Esophagus squamous epithelium (tissue), 5 donors: ENCODE results near the gene SPDEF. TPM values are rescaled to one million over a fixed set of nuclear protein-coding genes. Genes with fewer than 3 reads are reported as not detected.
A peak's percentile ranks its signal among the peaks of the same experiment; 100 is the strongest.

Source experiments
- DNase-seq: peaks from one replicate; lab custom pipeline; 2025; lab: John Stamatoyannopoulos, UW
- H3K27ac ChIP-seq, 4 donors: fragments of 200-600 bp; sonication (generic); one replicate each; pipeline ENCODE4 v1.5.1; 2016 to 2019; ENCODE audit warnings: mild to moderate bottlenecking in 1 of 4
- H3K27me3 ChIP-seq, 4 donors: fragments of 200-600 bp; sonication (generic); 1 replicate in 3 of 4; 2 replicates in 1 of 4; pipeline versions ENCODE4 v1.5.1 to v1.6.0; 2017 to 2021; ENCODE audit warnings: antibody characterized with exemption in 1 of 4
- H3K36me3 ChIP-seq, 3 donors: fragments of 200-600 bp; sonication (generic); one replicate each; pipeline ENCODE4 v1.5.1; 2016 to 2019
- H3K4me1 ChIP-seq, 3 donors: fragments of 200-600 bp; sonication (generic); one replicate each; pipeline ENCODE4 v1.5.1; 2017 to 2019
- H3K4me3 ChIP-seq, 4 donors: fragments of 200-600 bp; sonication (generic); 1 replicate in 3 of 4; 2 replicates in 1 of 4; pipeline ENCODE4 v1.5.1; 2016 to 2019; ENCODE audit warnings: mild to moderate bottlenecking in 2 of 4, moderate library complexity in 1 of 4
- H3K9me3 ChIP-seq, 3 donors: fragments of 200-600 bp; sonication (generic); one replicate each; pipeline ENCODE4 v1.5.1; 2016 to 2019
- CTCF ChIP-seq, 6 experiments: fragments of 450-650 bp in 4 of 6; fragments of 200-600 bp in 2 of 6; sonication (generic) in 2 of 6; IDR thresholded peaks; one replicate each; pipeline ENCODE4 v1.5.1; 2016 to 2019; ENCODE audit warnings: antibody characterized with exemption in 6 of 6, mild to moderate bottlenecking in 4 of 6, moderate library complexity in 4 of 6
- POLR2A ChIP-seq, 4 donors: fragments of 450-650 bp; IDR thresholded peaks; one replicate each; pipeline ENCODE4 v1.6.1; 2017; ENCODE audit warnings: antibody characterized with exemption in 4 of 4, mild to moderate bottlenecking in 4 of 4, moderate library complexity in 3 of 4
- WGBS, 2 donors: methylation state at CpG; one replicate each; pipeline ENCODE4 v1.1.5; 2018; 5-methylcytosine and 5-hydroxymethylcytosine counted together
- intact Hi-C: fragments of 100-400 bp; cut with DNase I; formaldehyde crosslinking; loops from one replicate; pipeline ENCODE4 v1.15.0; 2022
- total RNA-seq, 4 donors: library from RNA; depleted of rRNA; stranded (reverse); fragments of >200 nt; gene quantifications; one replicate each; pipeline ENCODE4 v1.1.0, GENCODE V29; 2016
- donor health status: DM: yes; HTN: yes; CAD: no.

SPDEF gene
- total RNA-seq, 4 donors from 2014 or later = 0.79 TPM; not detected in 3

- H3K4me1 ChIP-seq = peaks cover 0 to 21% (median 6%) of the 10 kb centered on the region in 3 donors
- TF ChIP-seq CTCF (IDR thresholded peaks at IDR 0.05) (no peak), POLR2A (IDR thresholded peaks at IDR 0.05) (no peak)
- H3K36me3 ChIP-seq = no peaks in the 10 kb centered on the region
- H3K27ac ChIP-seq = no peak overlapping the region
- no peaks in the 10 kb centered on the region for H3K9me3 ChIP-seq
- no peak overlapping the region for H3K4me3 ChIP-seq
- WGBS, 2 donors = 58 to 64% methylated on average over 9 of the region's 16 CpGs
- H3K27me3 ChIP-seq = peaks cover 0 to 8% (median 0%) of the 10 kb centered on the region in 4 donors
- intact Hi-C loops = no loop called here
- no peak for DNase-seq
Measured at GRCh38 chr6:34549026-34549803, 6.9 kb downstream of the SPDEF start.

DNA sequence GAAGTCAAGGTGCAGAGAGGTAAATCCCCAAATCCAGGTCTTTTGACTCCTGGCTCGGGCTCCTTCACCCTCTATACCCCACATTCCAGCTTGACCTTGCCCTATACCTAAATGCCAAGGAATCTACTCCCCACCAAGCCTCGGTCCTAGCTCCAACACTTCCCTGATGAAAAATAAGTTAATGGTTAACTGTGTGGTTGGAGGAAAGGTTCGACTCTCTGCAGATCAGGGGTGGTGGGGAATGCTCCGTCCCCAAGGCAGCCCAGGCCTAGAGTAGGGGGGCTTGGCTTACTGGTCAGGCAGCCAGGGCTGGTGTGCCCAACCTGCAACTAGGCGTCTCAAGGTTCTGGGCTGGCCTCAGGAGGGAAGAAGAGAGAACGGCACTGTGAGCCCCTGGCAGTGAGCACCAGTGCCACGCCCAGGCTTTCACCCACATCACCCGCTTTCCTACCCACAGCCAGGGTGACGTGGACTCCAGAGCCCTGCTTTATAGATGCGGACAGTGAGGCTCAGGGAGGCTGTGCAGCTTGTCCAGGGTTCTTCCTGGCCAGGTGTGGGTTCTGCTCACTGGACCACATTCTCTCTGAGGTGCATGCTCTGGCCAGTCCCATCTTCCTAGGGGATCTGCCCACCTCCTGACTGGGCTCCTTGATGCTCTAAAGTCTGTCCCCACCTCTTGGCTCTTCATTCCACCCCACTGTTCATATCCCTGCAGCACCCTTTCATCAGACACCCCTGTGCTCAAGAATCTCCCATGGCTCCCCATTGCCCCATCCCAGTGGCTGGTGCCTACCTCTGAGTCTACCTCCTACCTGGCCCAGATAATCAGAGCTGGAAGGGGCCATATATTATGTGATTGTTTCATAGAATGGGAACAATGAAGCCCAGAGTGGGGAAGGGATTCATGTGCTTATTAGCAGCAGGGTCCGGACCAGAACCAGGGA is 8.2 kb downstream of the SPDEF start:
- Histone ChIP-seq H3K36me3 (no peaks in the 10 kb centered on the region), H3K27ac (peak overlapping the region in 1 of 4 donors; percentile 16), H3K4me3 (no peak overlapping the region), H3K4me1 (peaks cover 0 to 17% (median 6%) of the 10 kb centered on the region in 3 donors), H3K9me3 (no peaks in the 10 kb centered on the region), H3K27me3 (peaks cover 0 to 8% (median 0%) of the 10 kb centered on the region in 4 donors)
- intact Hi-C loops = no loop called here
- TF ChIP-seq POLR2A (IDR thresholded peaks at IDR 0.05) = no peak
- TF ChIP-seq CTCF (IDR thresholded peaks at IDR 0.05) = no peak
- no peak for DNase-seq
- WGBS, 2 donors = 77 to 81% methylated on average over 5 to 7 of the region's 11 CpGs

DNA sequence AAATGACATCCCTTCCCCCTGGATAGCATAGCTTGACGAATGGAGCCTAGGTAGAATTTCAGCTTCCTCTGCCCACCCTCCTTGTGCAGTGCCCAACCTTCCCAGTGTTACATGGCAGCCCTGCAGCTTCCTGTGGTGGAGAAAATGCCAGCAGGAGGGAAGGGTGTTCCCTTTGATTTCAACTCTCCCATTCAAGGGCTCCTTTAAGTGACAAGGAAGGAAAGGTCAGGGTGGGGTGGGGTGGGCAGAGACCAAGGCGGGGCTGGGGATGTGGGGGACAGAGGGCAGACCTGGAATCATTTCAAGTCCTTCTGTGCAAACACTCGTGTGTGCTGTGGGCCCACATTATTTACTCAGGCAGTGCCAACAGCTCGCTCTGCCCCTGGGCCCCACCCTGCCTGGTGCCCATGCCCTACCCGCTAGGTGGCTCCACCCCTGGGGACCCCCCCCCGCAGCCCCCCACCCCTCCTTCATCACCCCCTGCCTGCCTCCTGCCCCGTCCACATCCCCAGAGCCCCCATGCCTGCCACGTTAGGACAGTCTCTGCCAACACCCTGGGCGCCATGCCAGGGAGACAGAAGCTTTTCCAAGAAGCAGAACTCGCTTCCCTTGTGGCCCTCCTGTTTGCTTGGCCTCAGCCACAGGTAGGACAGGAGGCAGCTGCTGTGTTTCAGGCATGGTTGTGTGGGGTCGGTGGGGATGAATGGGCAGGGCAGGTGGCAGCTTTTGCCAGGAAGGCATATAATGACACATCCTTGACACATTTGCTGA is 9.4 kb downstream of the SPDEF start:
- TF ChIP-seq CTCF (IDR thresholded peaks at IDR 0.05) (no peak), POLR2A (IDR thresholded peaks at IDR 0.05) (no peak)
- H3K27ac ChIP-seq = peak overlapping the region in 1 of 4 donors; percentile 16
- intact Hi-C loops = no loop called here
- H3K36me3 ChIP-seq = no peaks in the 10 kb centered on the region
- no peak for DNase-seq
- peaks cover 0 to 3% (median 0%) of the 10 kb centered on the region in 4 donors for H3K27me3 ChIP-seq
- 16 to 33% methylated on average over 4 to 5 of the region's 11 CpGs for WGBS, 2 donors
- H3K9me3 ChIP-seq = no peaks in the 10 kb centered on the region
- peaks cover 0 to 17% (median 6%) of the 10 kb centered on the region in 3 donors for H3K4me1 ChIP-seq
- no peak overlapping the region for H3K4me3 ChIP-seq

DNA sequence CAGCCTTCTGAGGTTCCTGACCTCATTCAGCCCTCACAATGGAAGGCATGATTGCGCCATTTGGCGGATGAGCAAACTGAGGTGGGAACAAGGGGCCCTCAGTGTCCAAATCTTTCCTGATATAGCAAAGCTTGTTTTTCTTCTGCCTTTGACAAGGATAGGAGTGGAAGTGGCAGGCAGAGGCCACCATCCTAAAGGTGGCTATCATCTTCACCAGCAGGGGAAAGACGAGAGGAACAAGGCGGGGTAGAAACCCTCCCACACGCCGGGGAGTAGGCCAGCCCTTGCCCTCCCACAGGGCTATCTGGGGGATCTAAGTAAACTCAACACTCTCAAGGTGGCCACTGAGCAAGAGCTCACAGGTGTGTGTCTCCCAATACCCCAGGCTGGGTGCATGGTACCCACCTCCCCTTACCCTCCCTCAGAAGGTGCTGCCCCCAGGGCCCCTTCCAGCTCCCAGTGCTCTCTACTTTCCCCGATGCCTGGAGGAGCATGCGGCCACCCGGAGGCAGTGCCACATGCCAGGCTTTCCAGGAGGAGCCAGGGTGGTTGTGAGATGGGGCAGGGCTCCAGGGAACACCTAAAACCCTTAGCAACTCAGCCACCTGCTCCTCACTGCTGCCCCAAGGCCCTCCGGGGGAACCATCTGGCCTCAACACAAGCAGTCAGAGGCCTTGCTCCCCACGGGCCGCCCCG is 11.2 kb downstream of the SPDEF start:
- intact Hi-C loops = no loop called here
- Histone ChIP-seq H3K4me1 (peaks cover 0 to 17% (median 6%) of the 10 kb centered on the region in 3 donors), H3K9me3 (no peaks in the 10 kb centered on the region), H3K27ac (no peak overlapping the region), H3K27me3 (no peaks in the 10 kb centered on the region), H3K36me3 (no peaks in the 10 kb centered on the region), H3K4me3 (no peak overlapping the region)
- no peak for DNase-seq
- TF ChIP-seq CTCF (IDR thresholded peaks at IDR 0.05) (no peak), POLR2A (IDR thresholded peaks at IDR 0.05) (no peak)
- WGBS, 2 donors = 80 to 81% methylated on average over 4 to 5 of the region's 13 CpGs
